SJCRH30 (cell line): ENCODE data around the gene RAG1. TPM values are rescaled to one million over a fixed set of nuclear protein-coding genes. Genes with fewer than 3 reads are reported as not detected.

Source experiments
- DNase-seq, 2 experiments: peaks; one replicate each; pipeline ENCODE4 v3.0.0-alpha.2; 2015 to 2020
- H3K27ac ChIP-seq: fragments of 250-450 bp; sonication (Bioruptor Pico); 2 replicates; pipeline ENCODE4 v1.5.1; 2020; ENCODE audit warnings: mild to moderate bottlenecking, moderate library complexity
- H3K27me3 ChIP-seq: fragments of 250-450 bp; sonication (Bioruptor Pico); 2 replicates; pipeline ENCODE4 v1.5.1; 2020; ENCODE audit warnings: mild to moderate bottlenecking, moderate library complexity
- H3K36me3 ChIP-seq: fragments of 250-450 bp; sonication (Bioruptor Pico); 2 replicates; pipeline ENCODE4 v1.5.1; 2020; ENCODE audit warnings: mild to moderate bottlenecking, moderate library complexity
- H3K4me1 ChIP-seq: fragments of 250-450 bp; sonication (Bioruptor Pico); 2 replicates; pipeline ENCODE4 v1.5.1; 2020; ENCODE audit warnings: mild to moderate bottlenecking, moderate library complexity
- H3K4me3 ChIP-seq: fragments of 250-450 bp; sonication (Bioruptor Pico); 2 replicates; pipeline ENCODE4 v1.5.1; 2020; ENCODE audit warnings: mild to moderate bottlenecking, moderate library complexity
- H3K9me3 ChIP-seq: fragments of 250-450 bp; sonication (Bioruptor Pico); replicated peaks from 2 replicates; pipeline ENCODE4 v1.5.1; 2020; ENCODE audit warnings: mild to moderate bottlenecking, moderate library complexity
- total RNA-seq: library from RNA; depleted of rRNA; stranded (reverse); fragments of >200 nt; shearing (Covaris generic); gene quantifications from 2 replicates; pipeline ENCODE4 v1.2.3, GENCODE V29; 2014

The RAG1 gene
- total RNA-seq, 1 experiment from 2014 or later, result 0.18 TPM

GRCh38 chr11:36602135-36602534 lies 34.3 kb downstream of the RAG1 start:
- Histone ChIP-seq H3K27ac (no peak overlapping the region), H3K4me1 (no peaks in the 10 kb centered on the region), H3K36me3 (no peaks in the 10 kb centered on the region), H3K4me3 (no peak overlapping the region), H3K9me3 (no peaks in the 10 kb centered on the region), H3K27me3 (no peaks in the 10 kb centered on the region)
- DNase-seq, result no peak

- Histone ChIP-seq H3K9me3 (no peaks in the 10 kb centered on the region), H3K27me3 (no peaks in the 10 kb centered on the region), H3K27ac (no peak overlapping the region), H3K4me3 (no peak overlapping the region), H3K4me1 (no peaks in the 10 kb centered on the region), H3K36me3 (no peaks in the 10 kb centered on the region)
- no peak for DNase-seq
These were observed 37.7 kb downstream of the RAG1 start for GRCh38 chr11:36605221-36606216.

- DNase-seq, result no peak
- no peaks in the 10 kb centered on the region for H3K4me1 ChIP-seq
- no peaks in the 10 kb centered on the region for H3K27me3 ChIP-seq
- H3K9me3 ChIP-seq, result no peaks in the 10 kb centered on the region
- no peak overlapping the region for H3K27ac ChIP-seq
- no peak overlapping the region for H3K4me3 ChIP-seq
- no peaks in the 10 kb centered on the region for H3K36me3 ChIP-seq
These were observed 40.8 kb downstream of the RAG1 start for GRCh38 chr11:36608491-36609199.

- Histone ChIP-seq H3K36me3 (no peaks in the 10 kb centered on the region), H3K9me3 (no peaks in the 10 kb centered on the region), H3K27me3 (no peaks in the 10 kb centered on the region), H3K4me3 (no peak overlapping the region), H3K4me1 (no peaks in the 10 kb centered on the region), H3K27ac (no peak overlapping the region)
- DNase-seq, result no peak
These were observed 41.6 kb downstream of the RAG1 start for GRCh38 chr11:36609383-36609782.

GRCh38 chr11:36615826-36616225 lies 48.0 kb downstream of the RAG1 start:
- Histone ChIP-seq H3K27ac (no peak overlapping the region), H3K4me3 (no peak overlapping the region)

GRCh38 chr11:36617543-36618362 lies 49.9 kb downstream of the RAG1 start:
- H3K9me3 ChIP-seq, result no peaks in the 10 kb centered on the region
- no peaks in the 10 kb centered on the region for H3K36me3 ChIP-seq
- no peak overlapping the region for H3K4me3 ChIP-seq
- no peak for DNase-seq
- peaks cover 22% of the 10 kb centered on the region for H3K4me1 ChIP-seq
- H3K27ac ChIP-seq, result no peak overlapping the region
- H3K27me3 ChIP-seq, result no peaks in the 10 kb centered on the region

More at GRCh38 chr11:36615826-36616225, 48.0 kb downstream of the RAG1 start:
- no peak for DNase-seq
- Histone ChIP-seq H3K27me3 (no peaks in the 10 kb centered on the region), H3K9me3 (no peaks in the 10 kb centered on the region), H3K4me1 (peaks cover 22% of the 10 kb centered on the region), H3K36me3 (no peaks in the 10 kb centered on the region)

GRCh38 chr11:36618363-36619047 lies 50.7 kb downstream of the RAG1 start:
- Histone ChIP-seq H3K4me1 (peaks cover 22% of the 10 kb centered on the region), H3K27me3 (no peaks in the 10 kb centered on the region), H3K27ac (no peak overlapping the region), H3K9me3 (no peaks in the 10 kb centered on the region), H3K36me3 (no peaks in the 10 kb centered on the region), H3K4me3 (no peak overlapping the region)
- DNase-seq, result no peak

GRCh38 chr11:36619502-36619901 lies 51.7 kb downstream of the RAG1 start:
- peak; percentile 52 to 72 for DNase-seq
- no peaks in the 10 kb centered on the region for H3K36me3 ChIP-seq
- H3K27me3 ChIP-seq, result no peaks in the 10 kb centered on the region
- peaks cover 22% of the 10 kb centered on the region for H3K4me1 ChIP-seq
- no peak overlapping the region for H3K4me3 ChIP-seq
- no peaks in the 10 kb centered on the region for H3K9me3 ChIP-seq
- H3K27ac ChIP-seq, result peak overlapping the region; percentile 4; the same call in 1 of the 2 replicates

GRCh38 chr11:36620246-36620645 lies 52.4 kb downstream of the RAG1 start:
- peaks cover 22% of the 10 kb centered on the region for H3K4me1 ChIP-seq
- DNase-seq, result no peak
- H3K4me3 ChIP-seq, result no peak overlapping the region
- no peaks in the 10 kb centered on the region for H3K27me3 ChIP-seq
- H3K9me3 ChIP-seq, result no peaks in the 10 kb centered on the region
- no peak overlapping the region for H3K27ac ChIP-seq
- no peaks in the 10 kb centered on the region for H3K36me3 ChIP-seq

- H3K4me3 ChIP-seq, result no peak overlapping the region
- no peaks in the 10 kb centered on the region for H3K36me3 ChIP-seq
- H3K27ac ChIP-seq, result no peak overlapping the region
- H3K27me3 ChIP-seq, result no peaks in the 10 kb centered on the region
- H3K9me3 ChIP-seq, result no peaks in the 10 kb centered on the region
- peaks cover 36% of the 10 kb centered on the region for H3K4me1 ChIP-seq
- DNase-seq, result peak in 1 of 2 experiments; percentile 55
These were observed 54.8 kb downstream of the RAG1 start for GRCh38 chr11:36622431-36623136.

- Histone ChIP-seq H3K27me3 (no peaks in the 10 kb centered on the region), H3K4me1 (peaks cover 42% of the 10 kb centered on the region), H3K9me3 (no peaks in the 10 kb centered on the region), H3K27ac (no peak overlapping the region), H3K36me3 (no peaks in the 10 kb centered on the region), H3K4me3 (no peak overlapping the region)
- DNase-seq, result no peak
These were observed 55.7 kb downstream of the RAG1 start for GRCh38 chr11:36623494-36623893.

GRCh38 chr11:36627006-36627405 lies 59.2 kb downstream of the RAG1 start:
- H3K4me3 ChIP-seq, result no peak overlapping the region
- DNase-seq, result no peak

GRCh38 chr11:36627471-36627870 lies 59.7 kb downstream of the RAG1 start:
- peak; percentile 68 to 77 for DNase-seq
- no peaks in the 10 kb centered on the region for H3K9me3 ChIP-seq
- H3K27ac ChIP-seq, result peak overlapping the region; percentile 62
- H3K36me3 ChIP-seq, result no peaks in the 10 kb centered on the region
- H3K4me1 ChIP-seq, result peaks cover 30% of the 10 kb centered on the region
- no peak overlapping the region for H3K4me3 ChIP-seq
- no peaks in the 10 kb centered on the region for H3K27me3 ChIP-seq

More at GRCh38 chr11:36627006-36627405, 59.2 kb downstream of the RAG1 start:
- Histone ChIP-seq H3K36me3 (no peaks in the 10 kb centered on the region), H3K9me3 (no peaks in the 10 kb centered on the region), H3K27ac (peak overlapping the region; percentile 62), H3K4me1 (peaks cover 30% of the 10 kb centered on the region), H3K27me3 (no peaks in the 10 kb centered on the region)
